Middle frontal gyrus (tissue), 1 donor: Measurements from ENCODE around the gene KCNQ1.

Experiments used
- DNase-seq: peaks from one replicate; pipeline ENCODE4 v3.0.0-alpha.2; 2015; ENCODE audit warnings: low spot score; ENCODE audit errors: extremely low spot score

Gene KCNQ1

GRCh38 chr11:2741006-2741376, 296.2 kb downstream of the KCNQ1 start:
- DNase-seq: no peak

GRCh38 chr11:2741377-2742131, 296.7 kb downstream of the KCNQ1 start:
- DNase-seq: no peak

DNA sequence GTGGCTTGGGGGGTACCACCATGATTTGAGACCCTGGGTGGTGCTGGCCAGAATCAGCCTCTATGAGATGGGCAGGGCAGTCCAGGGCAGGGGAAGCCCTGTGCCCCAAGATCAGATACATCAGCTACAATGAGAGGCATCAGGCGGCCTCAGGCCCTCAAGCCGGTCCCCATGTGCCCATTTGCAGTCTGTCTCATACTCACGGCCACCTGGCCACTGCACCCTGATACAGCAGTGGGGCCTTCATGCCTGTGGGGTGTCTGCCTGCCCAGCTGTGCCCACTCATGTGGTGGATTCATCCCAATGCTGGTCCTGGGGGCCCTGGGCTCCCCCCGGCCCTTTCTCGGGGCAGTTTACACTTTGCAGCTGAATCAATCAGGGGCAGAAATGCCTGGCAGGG, 297.4 kb downstream of the KCNQ1 start:
- DNase-seq: no peak

GRCh38 chr11:2742611-2743426, 298.0 kb downstream of the KCNQ1 start:
- DNase-seq: no peak

DNA sequence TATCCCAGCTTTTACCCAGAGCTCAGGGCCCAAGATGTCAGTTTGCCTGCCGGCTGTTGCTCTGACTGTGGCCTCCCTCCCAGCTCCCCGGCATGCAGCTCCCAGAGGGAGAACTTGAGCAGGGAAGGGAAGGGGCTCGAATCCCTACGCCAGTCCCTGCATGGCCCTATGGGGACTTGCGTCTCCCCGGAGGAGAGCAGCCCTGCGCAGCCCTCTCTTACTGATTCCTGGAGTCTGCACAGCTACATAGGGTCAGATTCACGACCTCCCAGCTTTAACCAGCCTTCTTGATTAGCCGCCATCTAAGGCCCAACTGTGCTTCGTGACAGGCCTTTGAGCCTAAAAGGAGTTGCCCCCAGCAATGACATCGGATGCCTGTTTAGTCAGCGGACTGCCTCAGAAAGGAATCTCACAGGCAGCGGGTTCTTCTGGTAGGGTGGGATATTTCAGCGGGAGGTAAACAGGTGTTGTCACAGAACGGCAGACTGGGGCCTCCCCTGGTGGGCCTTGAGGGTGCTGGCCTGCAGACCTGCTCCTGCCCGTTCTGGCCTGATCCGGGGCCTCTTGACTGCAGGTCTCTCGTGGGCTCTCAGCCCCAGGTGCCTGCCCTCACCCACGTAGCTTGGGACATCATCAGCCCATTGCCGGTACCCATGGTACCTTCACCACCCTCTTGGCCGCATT, 298.8 kb downstream of the KCNQ1 start:
- DNase-seq: no peak

DNA sequence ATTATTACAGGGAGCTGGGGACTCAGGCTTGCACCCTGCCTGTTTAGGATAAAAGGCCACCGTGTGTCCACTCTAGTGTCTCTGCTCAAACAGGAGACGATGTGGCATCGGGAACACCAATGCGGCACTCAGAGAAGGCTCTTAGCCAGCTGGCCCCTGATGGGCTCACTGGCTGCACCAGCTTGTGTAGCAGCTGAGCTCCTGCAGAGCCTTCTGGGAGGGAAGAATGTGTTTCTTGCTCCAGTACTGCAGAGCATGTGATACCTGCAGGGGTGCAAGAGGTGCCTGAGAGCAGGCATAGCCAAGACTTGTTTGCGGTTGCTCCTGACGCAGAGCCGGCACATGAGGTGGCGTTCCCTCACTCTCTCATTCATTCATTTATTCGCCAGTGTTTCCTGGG, 299.4 kb downstream of the KCNQ1 start:
- DNase-seq: no peak

- DNase-seq: no peak
Observed at GRCh38 chr11:2745511-2745910, 300.7 kb downstream of the KCNQ1 start.

- no peak for DNase-seq
Observed at GRCh38 chr11:2746401-2747247, 301.8 kb downstream of the KCNQ1 start.

GRCh38 chr11:2747248-2748027, 302.6 kb downstream of the KCNQ1 start:
- no peak for DNase-seq

DNA sequence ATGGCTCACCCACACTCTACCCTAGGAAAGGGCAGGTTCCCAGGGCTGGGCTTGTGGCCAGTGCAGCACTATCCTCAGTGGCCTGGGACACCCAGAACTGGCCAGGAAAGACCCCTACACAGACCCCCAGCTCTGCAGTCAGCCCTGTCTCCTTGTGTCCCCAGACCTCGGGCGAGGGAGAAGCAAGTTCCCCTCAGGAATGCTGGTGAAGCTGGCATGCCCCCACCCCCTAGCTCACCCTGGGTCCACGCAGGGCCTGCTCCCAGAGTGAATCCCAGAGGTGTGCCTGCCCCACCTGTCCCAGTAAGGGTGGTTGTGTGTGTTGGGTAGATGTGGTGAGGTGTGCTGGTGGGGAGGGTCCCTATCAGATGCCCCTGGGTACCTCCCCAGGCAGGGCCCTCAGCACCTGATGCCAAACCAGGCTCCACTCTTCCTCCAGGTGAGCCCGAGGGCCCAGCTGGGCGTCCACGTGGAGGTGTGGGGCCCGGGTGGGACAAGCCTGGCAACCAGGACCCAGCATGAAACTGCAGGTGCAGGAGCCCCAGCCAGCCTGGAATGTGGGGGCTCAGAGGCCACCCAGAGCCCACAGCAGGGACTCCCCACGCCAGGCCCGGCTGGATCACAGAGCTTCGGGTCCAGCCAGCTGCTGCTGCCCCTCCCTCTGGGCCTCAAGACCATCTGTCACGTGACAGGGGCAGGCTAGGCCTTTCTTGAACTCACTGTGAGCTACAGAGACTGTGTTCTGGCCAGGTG, 303.4 kb downstream of the KCNQ1 start:
- no peak for DNase-seq

DNA sequence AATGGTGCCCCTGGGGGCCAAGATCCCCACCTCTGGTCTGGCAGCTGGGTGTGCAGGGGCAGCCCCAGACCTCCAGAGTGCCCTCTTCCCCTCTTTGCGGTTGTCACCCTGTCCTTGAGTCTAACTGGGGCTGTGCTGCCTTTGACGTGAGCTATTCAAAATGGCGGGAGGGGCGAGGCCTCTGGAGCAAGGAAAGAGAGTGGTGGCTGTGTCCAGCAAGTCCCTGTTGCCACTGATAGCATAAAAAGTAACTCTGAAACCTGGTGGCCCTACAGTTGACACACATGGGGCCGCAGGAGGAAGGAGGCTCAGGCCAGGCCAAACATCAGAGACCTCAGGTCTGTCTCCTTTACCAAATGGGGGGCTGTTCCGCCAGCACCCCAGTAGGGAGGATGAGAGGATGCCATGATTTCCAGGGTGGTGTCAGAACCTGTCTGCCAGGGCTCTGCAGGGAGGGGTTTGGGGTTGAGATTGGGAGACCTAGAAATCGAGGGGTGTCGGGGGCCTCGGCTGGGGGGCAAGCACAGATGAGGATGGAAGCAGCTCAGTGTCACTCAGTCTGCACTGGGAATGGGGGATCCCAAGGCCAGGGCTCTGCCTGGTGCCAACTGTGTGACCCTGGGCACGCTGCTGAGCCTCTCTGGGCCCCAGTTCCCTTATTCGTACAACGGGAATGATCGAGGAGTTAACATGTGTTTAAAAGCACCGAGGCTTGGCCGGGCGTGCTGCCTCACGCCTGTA, 304.2 kb downstream of the KCNQ1 start:
- DNase-seq: no peak

- DNase-seq: no peak
Observed at GRCh38 chr11:2750101-2750681, 305.4 kb downstream of the KCNQ1 start.

DNA sequence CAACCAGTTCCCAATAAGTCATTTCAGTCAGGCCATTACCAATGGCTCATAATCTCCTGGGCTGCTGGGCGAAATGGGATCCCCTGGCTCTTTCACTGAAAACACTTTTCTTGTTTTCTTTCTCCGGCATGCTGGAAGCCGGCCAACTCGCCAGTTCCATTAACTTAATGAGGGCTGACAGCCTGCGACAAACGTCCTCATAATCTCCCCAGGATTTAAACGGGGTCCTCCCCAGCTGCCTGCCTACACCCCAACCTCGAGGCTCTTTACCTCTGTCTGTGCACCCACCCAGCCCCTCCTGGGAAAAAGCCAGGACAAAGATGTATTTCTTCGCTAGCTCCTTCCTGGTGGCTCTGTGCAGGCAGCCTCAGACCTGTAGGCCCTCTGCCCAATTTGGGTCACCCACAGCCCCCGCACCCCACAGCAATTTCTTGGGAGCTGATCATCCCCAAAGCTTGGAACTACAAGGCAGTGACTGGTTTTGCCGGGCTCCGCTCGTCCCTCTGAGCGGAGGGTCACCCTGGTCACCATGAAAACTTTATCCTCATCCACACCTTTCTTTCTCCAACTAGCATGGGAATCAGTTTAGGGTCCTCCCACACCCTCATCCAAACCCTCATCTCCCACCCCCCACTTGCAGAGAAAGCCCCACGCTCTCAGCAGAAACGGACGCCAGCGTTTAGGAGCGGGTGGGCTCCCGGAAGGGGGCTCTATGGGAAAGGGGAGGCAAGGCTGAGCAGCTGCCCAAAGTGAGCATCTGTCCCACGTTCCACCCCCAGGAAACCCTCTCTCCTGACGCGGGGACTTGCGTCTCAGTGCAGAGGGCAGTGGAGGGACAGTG, 306.1 kb downstream of the KCNQ1 start:
- no peak for DNase-seq

- DNase-seq: no peak
Observed at GRCh38 chr11:2751523-2752203, 306.9 kb downstream of the KCNQ1 start.

GRCh38 chr11:2752204-2752770, 307.5 kb downstream of the KCNQ1 start:
- DNase-seq: no peak

- DNase-seq: no peak
Observed at GRCh38 chr11:2752923-2753322, 308.1 kb downstream of the KCNQ1 start.

- DNase-seq: no peak
Observed at GRCh38 chr11:2754008-2754407, 309.2 kb downstream of the KCNQ1 start.
